IMR-90 (cell line): ENCODE results near the gene SMTNL1. TPM values are rescaled to one million over a fixed set of nuclear protein-coding genes. Genes with fewer than 3 reads are reported as not detected.

Experiments
- ATAC-seq: fragments of 200-7000 bp; cut with Tn5 transposase; 2 replicates; pipeline ENCODE4 v1.9.1; 2020; ENCODE audit warnings: low read depth, mild to moderate bottlenecking, moderate library complexity
- BruUV-seq: library from RNA; stranded (reverse); fragments of 400-500 nt; replicated peaks from 2 replicates; lab custom pipeline; 2021; lab: Mats Ljungman, UMichigan
- CTCF ChIA-PET: fragments of 300-600 bp; formaldehyde crosslinking; extraction: SDS; loops from one replicate; lab custom pipeline; 2021; ENCODE audit warnings: antibody characterized with exemption; lab: Yijun Ruan, JAX
- POLR2A ChIA-PET: fragments of 300-600 bp; sonication (Branson Sonifier 250); formaldehyde crosslinking; loops from one replicate; lab custom pipeline; 2022; ENCODE audit warnings: antibody characterized with exemption; ENCODE audit not compliant: unreplicated experiment; lab: Charles Lee
- DNase-seq: peaks from one replicate; pipeline ENCODE4 v3.0.0; 2013
- H2AFZ ChIP-seq: replicated peaks from 2 replicates; pipeline ENCODE3; 2013; ENCODE audit warnings: low read length, mild to moderate bottlenecking; ENCODE audit not compliant: poor library complexity
- H2AK5ac ChIP-seq: 2 replicates; pipeline ENCODE4 v1.6.1; 2013; ENCODE audit warnings: low read depth, low read length, inconsistent platforms
- H2AK9ac ChIP-seq: replicated peaks from 2 replicates; pipeline ENCODE3; 2013; ENCODE audit warnings: mild to moderate bottlenecking, low read depth, low read length, moderate library complexity; ENCODE audit not compliant: poor library complexity
- H2BK120ac ChIP-seq: 2 replicates; pipeline ENCODE4 v1.6.1; 2013; ENCODE audit warnings: low read depth, low read length, inconsistent platforms
- H2BK15ac ChIP-seq: 3 replicates; pipeline ENCODE4 v1.6.1; 2013; ENCODE audit warnings: low read depth, low read length, inconsistent platforms
- H2BK20ac ChIP-seq: 2 replicates; pipeline ENCODE4 v1.6.1; 2013; ENCODE audit warnings: low read depth, mild to moderate bottlenecking, inconsistent platforms, low read length, moderate library complexity
- H2BK5ac ChIP-seq: 2 replicates; pipeline ENCODE4 v1.6.1; 2013; ENCODE audit warnings: mild to moderate bottlenecking, low read depth, low read length, inconsistent platforms; ENCODE audit not compliant: poor library complexity, severe bottlenecking
- H3K14ac ChIP-seq: replicated peaks from 2 replicates; pipeline ENCODE4 v1.6.1; 2013; ENCODE audit warnings: low read depth, low read length, inconsistent platforms
- H3K18ac ChIP-seq: 2 replicates; pipeline ENCODE4 v1.6.1; 2013; ENCODE audit warnings: low read depth, low read length, control low read depth
- H3K23ac ChIP-seq: 2 replicates; pipeline ENCODE4 v1.6.1; 2013; ENCODE audit warnings: low read depth, low read length, inconsistent platforms
- H3K27ac ChIP-seq: 2 replicates; pipeline ENCODE4 v1.5.1; 2013; ENCODE audit warnings: mild to moderate bottlenecking, control low read depth, low read length; ENCODE audit not compliant: insufficient read depth
- H3K27me3 ChIP-seq: 2 replicates; pipeline ENCODE4 v1.6.1; 2013; ENCODE audit warnings: low read length; ENCODE audit not compliant: control insufficient read depth, insufficient read depth
- H3K36me3 ChIP-seq: 2 replicates; pipeline ENCODE4 v1.6.1; 2013; ENCODE audit warnings: low read length, mixed read lengths; ENCODE audit not compliant: control insufficient read depth, insufficient read depth
- H3K4ac ChIP-seq: 2 replicates; pipeline ENCODE4 v1.6.1; 2013; ENCODE audit warnings: low read depth, low read length, inconsistent platforms
- H3K4me1 ChIP-seq: 2 replicates; pipeline ENCODE4 v1.6.1; 2013; ENCODE audit warnings: low read length, mixed read lengths; ENCODE audit not compliant: control insufficient read depth, insufficient read depth
- H3K4me2 ChIP-seq: 2 replicates; pipeline ENCODE4 v1.6.1; 2013; ENCODE audit warnings: low read depth, mild to moderate bottlenecking, control low read depth, low read length, moderate library complexity
- H3K4me3 ChIP-seq: 2 replicates; pipeline ENCODE4 v1.5.1; 2013; ENCODE audit warnings: low read depth, mild to moderate bottlenecking, control low read depth, low read length, moderate library complexity; ENCODE audit not compliant: insufficient read depth
- H3K56ac ChIP-seq: 2 replicates; pipeline ENCODE4 v1.6.1; 2013; ENCODE audit warnings: low read length, inconsistent platforms; ENCODE audit not compliant: insufficient read depth; ENCODE audit errors: extremely low read depth
- H3K79me1 ChIP-seq, 2 experiments: 2 replicates each; pipeline ENCODE4 v1.6.1; 2013; ENCODE audit warnings: low read length in 2 of 2, inconsistent platforms in 1 of 2, low read depth in 1 of 2
- H3K9ac ChIP-seq: 2 replicates; pipeline ENCODE4 v1.6.1; 2013; ENCODE audit warnings: low read depth, low read length, control low read depth
- H3K9me1 ChIP-seq: 2 replicates; pipeline ENCODE4 v1.6.1; 2013; ENCODE audit warnings: low read length, inconsistent platforms; ENCODE audit not compliant: insufficient read depth
- H3K9me3 ChIP-seq: 2 replicates; pipeline ENCODE4 v1.6.1; 2013; ENCODE audit warnings: low read length; ENCODE audit not compliant: control insufficient read depth, insufficient read depth
- H4K20me1 ChIP-seq: 2 replicates; pipeline ENCODE4 v1.6.1; 2013; ENCODE audit warnings: low read length, inconsistent platforms; ENCODE audit not compliant: insufficient read depth
- H4K5ac ChIP-seq: 2 replicates; pipeline ENCODE4 v1.6.1; 2013; ENCODE audit warnings: mild to moderate bottlenecking, low read depth, low read length, control low read depth
- H4K8ac ChIP-seq, 2 experiments: 2 replicates each; pipeline ENCODE4 v1.6.1; 2013; ENCODE audit warnings: low read depth in 2 of 2, low read length in 2 of 2, control low read depth in 1 of 2, inconsistent platforms in 1 of 2
- H4K91ac ChIP-seq: 2 replicates; pipeline ENCODE4 v1.6.1; 2013; ENCODE audit warnings: low read depth, low read length, inconsistent platforms; ENCODE audit not compliant: insufficient read depth
- ELK1 ChIP-seq: fragments of 150-350 bp; IDR thresholded peaks from 2 replicates; pipeline ENCODE4 v1.6.1; 2016; ENCODE audit warnings: low read depth, mild to moderate bottlenecking, low read length, moderate library complexity, borderline replicate concordance
- MAFK ChIP-seq: IDR thresholded peaks from 2 replicates; pipeline ENCODE4 v1.6.1; 2012; ENCODE audit warnings: low read depth, low read length, improper control_type of control experiment
- MAZ ChIP-seq: IDR thresholded peaks from 2 replicates; pipeline ENCODE4 v1.6.1; 2012; ENCODE audit warnings: low read depth, mild to moderate bottlenecking, low read length, improper control_type of control experiment, moderate library complexity, borderline replicate concordance
- USF2 ChIP-seq: fragments of 150-350 bp; IDR thresholded peaks from 2 replicates; pipeline ENCODE4 v1.6.1; 2017; ENCODE audit warnings: mild to moderate bottlenecking, antibody characterized with exemption, low read length, low read depth
- WGBS, 2 experiments: methylation state at CpG; one replicate each; pipeline versions ENCODE4 v1.1.5 to v1.1.7; 2013; ENCODE audit warnings: missing lambda C conversion rate in 2 of 2; ENCODE audit not compliant: insufficient read length in 1 of 2; ENCODE audit errors: extremely low coverage in 2 of 2; 5-methylcytosine and 5-hydroxymethylcytosine counted together
- dilution Hi-C: fragments of 300-500 bp; cut with HindIII; formaldehyde crosslinking; loops from one replicate; pipeline ENCODE4 v1.14.3; 2018; ENCODE audit warnings: low sequenced_read_pairs; ENCODE audit not compliant: unreplicated experiment
- in situ Hi-C: fragments of 300-500 bp; cut with MboI; formaldehyde crosslinking; loops from 3 replicates; pipeline ENCODE4 v1.14.3; 2019; ENCODE audit warnings: low sequenced_read_pairs, inconsistent platforms, mixed read lengths
- intact Hi-C: fragments of 100-400 bp; cut with micrococcal nuclease; formaldehyde crosslinking; loops from 2 replicates; pipeline ENCODE4 v1.10.0; 2022
- polyA plus RNA-seq, 3 experiments: library from polyadenylated mRNA; depleted of rRNA; stranded (reverse); fragments of >200 nt; gene quantifications; 2 replicates each; pipeline ENCODE4 v1.2.3, GENCODE V29; 2012; ENCODE audit warnings: low replicate concordance in 1 of 3
- total RNA-seq: library from RNA; depleted of rRNA; stranded (reverse); fragments of >200 nt; gene quantifications from 2 replicates; pipeline ENCODE4 v1.2.3, GENCODE V29; 2012

Gene SMTNL1
- total and polyA plus RNA-seq, 2 of the 4 experiments (the other 2 are of a cell fraction): not detected

GRCh38 chr11:57562596-57562995 is 25.2 kb downstream of the SMTNL1 start:
- H3K4me3 ChIP-seq: no peak overlapping the region
- CTCF ChIA-PET: no interaction called here
- no peak overlapping the region for H3K18ac ChIP-seq
- no CpG with 5 or more reads among the region's 4 CpGs for WGBS, 2 experiments
- no peak overlapping the region for H2AK9ac ChIP-seq
- H3K27ac ChIP-seq: no peak overlapping the region
- no peak for DNase-seq
- H3K9me1 ChIP-seq: no peaks in the 10 kb centered on the region
- ATAC-seq: no peak
- peaks cover 10% of the 10 kb centered on the region for H3K36me3 ChIP-seq
- no peak overlapping the region for H2AK5ac ChIP-seq
- H3K79me1 ChIP-seq: peaks cover 11 to 22% of the 10 kb centered on the region in 2 experiments; a peak in 3 of 4 replicates
- H3K56ac ChIP-seq: no peak overlapping the region
- H2AFZ ChIP-seq: no peak overlapping the region
- dilution Hi-C loops (no loop called here), in situ Hi-C loops (no loop called here), intact Hi-C loops (no loop called here)
- no peak overlapping the region for H4K8ac ChIP-seq
- no peak overlapping the region for H3K14ac ChIP-seq
- POLR2A ChIA-PET: no interaction called here
- no peaks in the 10 kb centered on the region for H3K27me3 ChIP-seq
- no peak overlapping the region for H2BK120ac ChIP-seq
- H2BK15ac ChIP-seq: no peak overlapping the region
- H3K23ac ChIP-seq: no peak overlapping the region
- 0 out of 2 replicates have a peak, but pooled peaks cover 6% of the 10 kb centered on the region for H4K20me1 ChIP-seq
- no peak overlapping the region for H3K9ac ChIP-seq
- no TSS peak for BruUV-seq
- H2BK20ac ChIP-seq: no peak overlapping the region
- no peak overlapping the region for H4K5ac ChIP-seq
- peaks cover 3% of the 10 kb centered on the region for H3K4me1 ChIP-seq
- no peak overlapping the region for H3K4me2 ChIP-seq
- H3K9me3 ChIP-seq: no peaks in the 10 kb centered on the region
- H2BK5ac ChIP-seq: no peak overlapping the region
- no peak overlapping the region for H3K4ac ChIP-seq
- H4K91ac ChIP-seq: no peak overlapping the region
- TF ChIP-seq MAFK (no peak), ELK1 (no peak), MAZ (no peak), USF2 (no peak)
